ENCODE measurements around the gene KAT6B.

Gene KAT6B

DNA sequence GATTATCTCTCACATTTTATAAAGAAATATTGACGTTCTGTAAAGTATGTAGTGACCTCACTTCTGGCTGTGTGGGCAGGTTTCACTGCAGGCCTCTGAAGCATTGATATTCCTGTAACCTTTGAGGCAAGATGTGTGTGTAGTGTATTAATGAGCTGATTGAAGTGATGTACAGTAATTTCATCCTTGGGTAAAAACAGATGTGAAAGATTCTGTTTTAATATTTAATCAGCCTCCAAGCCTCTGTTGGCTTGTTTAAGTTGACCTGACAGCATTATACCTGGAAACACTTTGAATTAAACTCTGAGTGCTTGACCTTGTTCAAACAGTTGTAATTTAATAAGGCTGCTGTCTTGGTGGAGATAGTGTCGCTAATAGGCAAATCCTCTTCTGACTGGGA, 74.9 kb downstream of the KAT6B start:
- no peak for DNase-seq (ENCODE audit: insufficient read length, low spot score)
- TF ChIP-seq, protein P1, sequence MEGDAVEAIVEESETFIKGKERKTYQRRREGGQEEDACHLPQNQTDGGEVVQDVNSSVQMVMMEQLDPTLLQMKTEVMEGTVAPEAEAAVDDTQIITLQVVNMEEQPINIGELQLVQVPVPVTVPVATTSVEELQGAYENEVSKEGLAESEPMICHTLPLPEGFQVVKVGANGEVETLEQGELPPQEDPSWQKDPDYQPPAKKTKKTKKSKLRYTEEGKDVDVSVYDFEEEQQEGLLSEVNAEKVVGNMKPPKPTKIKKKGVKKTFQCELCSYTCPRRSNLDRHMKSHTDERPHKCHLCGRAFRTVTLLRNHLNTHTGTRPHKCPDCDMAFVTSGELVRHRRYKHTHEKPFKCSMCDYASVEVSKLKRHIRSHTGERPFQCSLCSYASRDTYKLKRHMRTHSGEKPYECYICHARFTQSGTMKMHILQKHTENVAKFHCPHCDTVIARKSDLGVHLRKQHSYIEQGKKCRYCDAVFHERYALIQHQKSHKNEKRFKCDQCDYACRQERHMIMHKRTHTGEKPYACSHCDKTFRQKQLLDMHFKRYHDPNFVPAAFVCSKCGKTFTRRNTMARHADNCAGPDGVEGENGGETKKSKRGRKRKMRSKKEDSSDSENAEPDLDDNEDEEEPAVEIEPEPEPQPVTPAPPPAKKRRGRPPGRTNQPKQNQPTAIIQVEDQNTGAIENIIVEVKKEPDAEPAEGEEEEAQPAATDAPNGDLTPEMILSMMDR (IDR thresholded peaks at IDR 0.05; ENCODE audit: insufficient read depth, missing control alignments) = no peak
- no peak for FAIRE-seq

GRCh38 chr10:74901867-74902450, 75.6 kb downstream of the KAT6B start:
- TF ChIP-seq, protein P1 (IDR thresholded peaks at IDR 0.05; ENCODE audit: insufficient read depth, missing control alignments) = no peak
- DNase-seq (ENCODE audit: insufficient read length, low spot score) (no peak), FAIRE-seq (no peak)

GRCh38 chr10:74903491-74903890, 77.1 kb downstream of the KAT6B start:
- FAIRE-seq (no peak), DNase-seq (ENCODE audit: insufficient read length, low spot score) (no peak)
- TF ChIP-seq, protein P1 (IDR thresholded peaks at IDR 0.05; ENCODE audit: insufficient read depth, missing control alignments) = no peak

- FAIRE-seq = no peak
- no peak for DNase-seq (ENCODE audit: insufficient read length, low spot score)
- TF ChIP-seq, protein P1 (IDR thresholded peaks at IDR 0.05; ENCODE audit: insufficient read depth, missing control alignments) = no peak
Observed at GRCh38 chr10:74906611-74907198, 80.3 kb downstream of the KAT6B start.

DNA sequence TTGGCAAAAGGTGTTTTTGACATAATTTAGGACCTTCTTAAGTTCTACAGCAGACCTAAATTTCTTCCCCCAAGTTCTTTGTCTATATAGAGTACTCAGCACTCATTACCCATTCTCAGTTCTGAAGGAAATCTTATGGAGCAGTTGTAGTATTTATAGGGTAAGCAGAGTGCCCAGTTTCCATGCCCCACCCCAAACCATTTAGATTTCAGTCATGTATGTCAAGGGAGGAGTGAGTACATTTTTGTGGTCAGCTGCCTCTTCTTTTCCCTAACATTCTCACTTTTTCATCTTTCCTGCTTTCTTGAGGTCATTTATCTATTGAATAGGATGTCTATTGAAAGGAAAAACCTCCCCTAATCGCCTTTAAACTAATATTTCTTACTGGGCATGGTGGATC, 83.3 kb downstream of the KAT6B start:
- TF ChIP-seq, protein P1 (IDR thresholded peaks at IDR 0.05; ENCODE audit: insufficient read depth, missing control alignments) = no peak
- FAIRE-seq = no peak

DNA sequence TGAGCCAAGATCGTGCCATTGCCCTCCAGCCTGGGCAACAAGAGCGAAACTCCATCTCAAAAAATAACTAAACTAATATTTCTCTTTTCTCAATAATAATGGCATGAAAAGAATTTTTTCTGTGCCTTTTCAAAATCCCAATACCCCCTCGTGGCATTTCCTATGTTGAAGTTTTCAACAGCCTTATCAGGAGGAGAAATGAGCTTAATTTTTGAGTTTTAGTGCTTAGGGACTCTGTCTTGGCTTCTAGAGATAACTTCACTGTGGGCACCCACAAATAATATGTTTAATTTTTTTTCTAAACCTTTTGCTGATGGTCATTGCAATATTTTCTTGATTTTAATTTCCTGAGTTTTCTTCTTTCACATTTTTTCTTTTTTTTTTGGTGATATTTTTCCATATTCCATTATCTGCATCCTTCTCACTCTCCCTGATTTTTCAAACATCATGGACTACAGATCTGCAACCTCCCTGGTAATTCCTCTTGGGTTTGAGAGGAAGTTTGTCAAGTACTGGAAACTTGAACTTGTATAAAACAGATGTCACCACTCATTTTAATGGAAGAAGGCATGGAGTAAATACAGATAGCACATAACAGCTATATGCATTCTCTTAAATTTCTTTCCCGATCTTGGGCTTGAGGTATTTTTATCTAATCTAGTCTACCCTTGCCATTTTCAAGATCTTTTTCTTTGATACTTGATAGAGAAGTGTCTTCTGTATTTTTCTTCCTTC, 84.0 kb downstream of the KAT6B start:
- FAIRE-seq = no peak
- no peak for DNase-seq (ENCODE audit: insufficient read length, low spot score)
- TF ChIP-seq, protein P1 (IDR thresholded peaks at IDR 0.05; ENCODE audit: insufficient read depth, missing control alignments) = no peak

More for the DNA sequence above, 83.3 kb downstream of the KAT6B start:
- DNase-seq (ENCODE audit: insufficient read length, low spot score) = no peak

DNA sequence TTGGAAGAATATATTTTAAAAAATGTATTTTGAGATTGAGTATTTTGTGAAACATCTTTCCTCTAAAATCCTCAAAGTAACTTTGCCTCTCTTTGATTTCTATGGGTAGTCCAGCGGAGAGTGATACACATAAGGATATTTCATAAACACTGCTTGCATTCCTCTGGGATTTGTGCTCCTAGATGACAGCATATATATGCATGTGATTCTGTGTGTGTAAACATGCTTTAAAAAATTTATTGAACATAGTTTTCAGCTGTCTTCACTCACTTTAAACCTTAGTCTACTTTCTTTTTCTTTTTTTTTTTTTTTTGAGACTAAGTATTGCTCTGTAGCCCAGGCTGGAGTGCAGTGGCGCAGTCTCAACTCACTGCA, 84.6 kb downstream of the KAT6B start:
- FAIRE-seq = no peak
- TF ChIP-seq, protein P1 (IDR thresholded peaks at IDR 0.05; ENCODE audit: insufficient read depth, missing control alignments) = no peak
- no peak for DNase-seq (ENCODE audit: insufficient read length, low spot score)

All from D721Med (cell line).